Stimulated activated CD8-positive, alpha-beta memory T cell treated with anti-CD3 and anti-CD28 coated beads, Interleukin-2, amount 100 ng/mL, for 48 hours (primary cell): ENCODE data around the gene PLOD1.
"Not testable (repeated sequence)": the region's sequence is repeated elsewhere in the genome, so short reads cannot be mapped to it uniquely, and the experiment has no call there.

Source experiments
- DNase-seq, 2 donors: peaks; one replicate each; pipeline ENCODE4 v3.0.0-alpha.2; 2020; ENCODE audit warnings: low read depth in 2 of 2

The PLOD1 gene

GRCh38 chr1:11912482-11913216 lies 21.9 kb upstream of the PLOD1 start:
- not testable (repeated sequence) for DNase-seq

- no peak for DNase-seq
Measured at GRCh38 chr1:11913291-11913690, 21.2 kb upstream of the PLOD1 start.

GRCh38 chr1:11914024-11914423 lies 20.5 kb upstream of the PLOD1 start:
- DNase-seq: no peak

DNA sequence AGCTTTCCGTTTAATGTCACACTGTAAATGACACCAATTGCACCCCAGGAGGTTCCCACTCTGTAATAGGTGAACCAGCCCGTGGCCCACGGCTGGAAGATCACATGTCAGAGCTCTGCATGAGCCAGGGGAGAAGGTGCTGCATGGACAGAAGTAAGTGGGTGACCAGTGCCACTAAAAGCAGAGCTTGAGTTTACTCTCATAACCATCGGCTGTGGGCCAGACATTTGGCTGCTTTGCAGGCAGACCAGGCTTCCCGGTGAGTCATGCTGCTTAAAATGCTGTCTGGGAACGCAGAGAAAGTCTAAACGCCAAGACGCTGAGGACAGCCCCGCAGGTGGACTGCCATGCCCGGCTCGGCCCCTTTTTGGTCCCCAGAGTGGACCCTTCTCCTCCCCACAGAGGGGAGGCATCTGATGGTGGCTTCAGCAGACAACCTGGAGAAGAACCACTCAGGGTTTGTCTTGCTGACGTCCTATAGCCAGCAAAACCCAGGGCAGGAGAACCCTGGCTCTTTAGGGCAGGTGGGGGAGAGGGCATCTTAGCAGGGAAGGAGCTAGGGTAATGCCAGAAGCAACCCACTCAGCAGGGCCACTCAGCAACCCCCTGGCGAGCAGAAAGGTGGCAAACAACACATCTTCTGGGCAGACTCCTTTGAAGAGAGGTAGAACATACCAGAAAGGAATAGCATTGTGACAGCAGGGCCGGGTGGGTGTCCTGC lies 15.6 kb upstream of the PLOD1 start:
- no peak for DNase-seq

DNA sequence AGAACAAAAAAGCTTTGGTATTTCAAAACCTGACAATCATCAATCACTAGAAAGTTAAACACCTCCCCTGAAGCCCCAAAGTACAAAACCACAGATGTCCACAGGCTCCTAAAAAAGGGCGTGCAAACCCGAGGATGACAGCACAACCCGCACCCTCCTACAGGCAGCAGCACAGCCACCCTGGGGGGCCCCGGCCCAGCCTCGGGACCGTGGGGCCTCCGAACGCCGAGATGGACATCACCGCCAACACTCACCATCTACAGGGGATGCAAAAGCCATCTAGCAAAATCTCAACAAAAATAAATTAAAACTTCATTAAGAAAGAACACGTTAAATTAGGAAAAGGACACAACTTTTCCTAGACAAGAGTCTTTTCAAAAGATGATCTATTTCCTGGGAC lies 14.9 kb upstream of the PLOD1 start:
- no peak for DNase-seq

- no peak for DNase-seq
Measured at GRCh38 chr1:11920239-11920903, 14.1 kb upstream of the PLOD1 start.

DNA sequence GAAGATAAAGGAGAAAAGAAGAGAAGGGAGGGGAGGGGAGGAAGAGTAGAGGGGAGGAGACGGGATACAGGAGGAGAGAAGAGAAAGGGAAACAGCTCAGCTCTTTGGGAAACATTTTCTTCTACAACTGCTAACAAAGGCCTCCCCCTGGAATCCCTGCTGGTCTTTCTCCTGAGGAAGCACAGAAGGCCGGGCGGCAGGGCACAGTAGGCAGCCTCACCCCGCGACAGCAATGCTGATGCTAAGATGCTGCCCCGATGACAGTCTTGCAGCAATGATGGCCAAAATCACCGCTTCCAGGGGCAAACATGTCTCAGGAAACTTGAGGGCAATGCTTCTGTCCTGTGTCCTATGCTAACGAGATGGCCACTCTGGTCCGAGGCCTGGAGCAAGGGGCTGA lies 13.5 kb upstream of the PLOD1 start:
- no peak for DNase-seq

- no peak for DNase-seq
Measured at GRCh38 chr1:11923069-11923826, 11.3 kb upstream of the PLOD1 start.

GRCh38 chr1:11923827-11924113 lies 10.7 kb upstream of the PLOD1 start:
- no peak for DNase-seq

GRCh38 chr1:11924334-11925195 lies 10.0 kb upstream of the PLOD1 start:
- no peak for DNase-seq

DNA sequence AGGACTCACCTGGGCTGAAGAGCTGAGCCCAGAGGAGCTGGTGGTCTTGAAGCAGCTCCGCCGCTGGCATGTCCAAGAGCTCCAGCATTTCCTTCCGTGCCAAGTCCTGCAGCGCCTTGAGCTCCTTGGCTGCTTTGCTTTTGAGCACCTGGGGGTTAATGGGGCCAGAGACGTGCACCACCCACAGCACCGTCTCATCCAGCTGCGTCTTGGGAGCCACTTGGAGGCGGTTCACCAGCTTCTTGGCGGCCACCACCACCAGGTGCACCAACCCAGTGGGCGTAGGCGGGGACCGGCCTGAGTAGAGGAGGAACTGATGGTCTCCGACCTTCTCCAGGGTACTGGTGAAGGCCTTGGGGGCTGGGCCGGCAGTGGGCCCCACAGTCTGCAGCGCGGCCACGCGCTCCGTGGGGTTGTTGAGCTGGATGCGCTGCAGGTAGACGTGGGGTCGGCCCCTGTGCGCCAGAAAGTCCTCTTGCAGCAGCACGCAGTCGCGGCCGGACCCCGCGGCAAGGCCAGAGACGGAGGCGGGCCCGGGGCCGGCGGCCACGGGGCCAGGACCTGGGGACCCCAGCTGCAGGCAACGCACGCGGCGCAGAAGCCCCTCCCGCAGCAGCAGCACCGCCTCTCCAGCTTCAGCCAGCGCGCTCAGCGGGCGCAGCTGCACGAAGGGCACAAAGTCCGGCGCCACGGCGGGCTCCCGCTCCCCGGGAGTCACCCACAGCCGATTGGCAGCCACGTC lies 9.2 kb upstream of the PLOD1 start:
- not testable (repeated sequence) for DNase-seq

GRCh38 chr1:11925938-11926292 lies 8.6 kb upstream of the PLOD1 start:
- no peak for DNase-seq

DNA sequence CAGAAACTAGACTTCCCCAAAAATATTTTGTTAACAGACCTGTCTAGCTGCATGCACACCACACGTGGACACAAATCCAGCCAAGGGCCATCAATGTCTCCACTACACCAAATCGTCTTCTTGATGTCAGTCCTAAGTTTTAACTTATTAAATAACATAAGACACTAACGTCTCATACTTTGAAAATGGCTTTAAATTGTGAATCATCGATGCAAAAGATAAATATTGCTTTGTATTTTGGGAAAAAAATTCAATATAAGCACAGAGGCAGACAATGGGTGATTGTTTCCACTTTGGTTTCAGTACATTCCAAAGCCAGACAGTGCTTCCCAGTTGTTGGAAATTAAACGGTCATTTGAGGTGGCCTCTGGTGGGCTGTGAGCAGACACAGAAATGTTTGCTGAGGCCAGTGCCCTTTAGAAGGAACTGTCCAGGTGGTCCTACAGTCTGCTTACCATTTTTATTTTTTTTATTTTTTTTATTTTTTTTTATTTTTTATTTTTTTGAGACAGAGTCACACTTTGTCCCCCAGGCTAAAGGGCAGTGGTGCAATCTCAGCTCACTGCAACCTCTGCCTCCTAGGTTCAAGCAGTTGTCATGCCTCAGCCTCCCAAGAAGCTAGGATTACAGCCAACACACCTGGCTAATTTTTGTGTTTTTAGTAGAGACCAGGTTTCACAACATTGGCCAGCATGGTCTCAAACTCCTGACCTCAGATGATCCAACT lies 6.5 kb upstream of the PLOD1 start:
- DNase-seq: no peak

- DNase-seq: no peak
Measured at GRCh38 chr1:11929849-11930248, 4.7 kb upstream of the PLOD1 start.

- DNase-seq: no peak
Measured at GRCh38 chr1:11930571-11931445, 3.7 kb upstream of the PLOD1 start.

- DNase-seq: no peak
Measured at GRCh38 chr1:11931845-11932244, 2.7 kb upstream of the PLOD1 start.

GRCh38 chr1:11935057-11935412 lies 518 bp downstream of the PLOD1 start:
- DNase-seq: no peak

GRCh38 chr1:11935733-11936132 lies 1.2 kb downstream of the PLOD1 start:
- DNase-seq: not testable (repeated sequence)
